ENCODE measurements around the gene CCDC40. TPM values are rescaled to one million over a fixed set of nuclear protein-coding genes. Genes with fewer than 3 reads are reported as not detected.

The CCDC40 gene
- total and polyA plus RNA-seq, 2 of the 13 experiments (the other 11 are each of a cell fraction or from before 2014, with no cell fraction given) = 4.1 to 5.5 TPM

- peak; percentile 57; the same call in 1 of the 2 replicates for TF ChIP-seq TMF1 (CRISPR knock-in tag; IDR thresholded peaks at IDR 0.05; ENCODE audit: low read depth)
- peak; percentile 94 for TF ChIP-seq HNRNPLL (IDR thresholded peaks at IDR 0.05; ENCODE audit: low read depth, low read length, poor library complexity, severe bottlenecking)
- peak; percentile 2 for TF ChIP-seq YY1 (IDR thresholded peaks at IDR 0.05; ENCODE audit: insufficient read depth, insufficient replicate concordance, low read depth, low read length)
- peak; percentile 44; the same call in 1 of the 2 replicates for TF ChIP-seq ZNF331 (CRISPR knock-in tag; IDR thresholded peaks at IDR 0.05)
- no peak; the same call in none of the 2 replicates for TF ChIP-seq TBX2 (CRISPR knock-in tag; IDR thresholded peaks at IDR 0.05; ENCODE audit: borderline replicate concordance)
- TF ChIP-seq THYN1 (CRISPR knock-in tag; IDR thresholded peaks at IDR 0.05; ENCODE audit: borderline replicate concordance, low read depth) = no peak
- TF ChIP-seq CAMTA2 (CRISPR knock-in tag; IDR thresholded peaks at IDR 0.05; ENCODE audit: borderline replicate concordance) = 0 out of 2 replicates have a peak, but pooled peaks have one; percentile 9
- no peak for TF ChIP-seq ZNF850 (CRISPR knock-in tag; conservative IDR thresholded peaks at IDR 0.05)
- no peak for TF ChIP-seq ZBED4 (CRISPR knock-in tag; IDR thresholded peaks at IDR 0.05; ENCODE audit: borderline replicate concordance)
- peak; percentile 49; the same call in 2 of the 3 replicates for TF ChIP-seq MXI1 (IDR thresholded peaks at IDR 0.05; ENCODE audit: borderline replicate concordance, low read depth, low read length)
- TF ChIP-seq ZNF280B (CRISPR knock-in tag; IDR thresholded peaks at IDR 0.05; ENCODE audit: borderline replicate concordance) = peak; percentile 14; the same call in 1 of the 2 replicates
- 0 out of 2 replicates have a peak, but pooled peaks have one; percentile 27 for TF ChIP-seq ZNF317 (CRISPR knock-in tag; IDR thresholded peaks at IDR 0.05)
- TF ChIP-seq, protein P1, sequence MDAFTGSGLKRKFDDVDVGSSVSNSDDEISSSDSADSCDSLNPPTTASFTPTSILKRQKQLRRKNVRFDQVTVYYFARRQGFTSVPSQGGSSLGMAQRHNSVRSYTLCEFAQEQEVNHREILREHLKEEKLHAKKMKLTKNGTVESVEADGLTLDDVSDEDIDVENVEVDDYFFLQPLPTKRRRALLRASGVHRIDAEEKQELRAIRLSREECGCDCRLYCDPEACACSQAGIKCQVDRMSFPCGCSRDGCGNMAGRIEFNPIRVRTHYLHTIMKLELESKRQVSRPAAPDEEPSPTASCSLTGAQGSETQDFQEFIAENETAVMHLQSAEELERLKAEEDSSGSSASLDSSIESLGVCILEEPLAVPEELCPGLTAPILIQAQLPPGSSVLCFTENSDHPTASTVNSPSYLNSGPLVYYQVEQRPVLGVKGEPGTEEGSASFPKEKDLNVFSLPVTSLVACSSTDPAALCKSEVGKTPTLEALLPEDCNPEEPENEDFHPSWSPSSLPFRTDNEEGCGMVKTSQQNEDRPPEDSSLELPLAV (CRISPR knock-in tag; conservative IDR thresholded peaks at IDR 0.05; ENCODE audit: low read depth) = no peak
- TF ChIP-seq ATF7-NPFF (CRISPR knock-in tag; IDR thresholded peaks at IDR 0.05; ENCODE audit: low read depth) = peak; percentile 83
- no peak; the same call in 1 of the 2 replicates for TF ChIP-seq BORCS8-MEF2B (CRISPR knock-in tag; IDR thresholded peaks at IDR 0.05)
- TF ChIP-seq SMARCE1 (IDR thresholded peaks at IDR 0.05; ENCODE audit: borderline replicate concordance) = no peak
- no peak for TF ChIP-seq IKZF1 (IDR thresholded peaks at IDR 0.05)
- 0 out of 2 replicates have a peak, but pooled peaks have one; percentile 26 for TF ChIP-seq RAD21 (CRISPR knock-in tag; IDR thresholded peaks at IDR 0.05)
- 0 out of 2 replicates have a peak, but pooled peaks have one; percentile 37 for TF ChIP-seq THAP7 (CRISPR knock-in tag; IDR thresholded peaks at IDR 0.05)
- peak; percentile 86 for TF ChIP-seq HES4 (CRISPR knock-in tag; IDR thresholded peaks at IDR 0.05; ENCODE audit: borderline replicate concordance)
Observed at GRCh38 chr17:80036715-80037477, 454 bp downstream of the CCDC40 start (continued).
